GM19239 (cell line): ENCODE data around the gene AKT3.
"Not testable (repeated sequence)": the region's sequence is repeated elsewhere in the genome, so short reads cannot be mapped to it uniquely, and the experiment has no call there.

Experiments used
- DNase-seq: peaks from one replicate; pipeline ENCODE4 v3.0.0; 2011; ENCODE audit warnings: low spot score; ENCODE audit not compliant: insufficient read length
- FAIRE-seq: peaks from 2 replicates; lab custom pipeline; 2011; peaks lifted over from hg19 to GRCh38; lab: Jason Lieb, UNC

AKT3 gene

GRCh38 chr1:243850202-243850451 lies at the start of gene AKT3:
Gene AKT3, minus strand, starts transcription at chr1:243850243. Its CDS starts 7,073 bp downstream, at chr1:243843170.
- FAIRE-seq (no peak), DNase-seq (peak; percentile 48)

- FAIRE-seq (no peak), DNase-seq (no peak)
Measured at GRCh38 chr1:243898278-243898677, 48.2 kb upstream of the AKT3 start.

- DNase-seq (no peak), FAIRE-seq (no peak)
Measured at GRCh38 chr1:243896313-243896712, 46.3 kb upstream of the AKT3 start.

- FAIRE-seq, result no peak
- no peak for DNase-seq
Measured at GRCh38 chr1:243892456-243892855, 42.4 kb upstream of the AKT3 start.

GRCh38 chr1:243890576-243890975 lies 40.5 kb upstream of the AKT3 start:
- no peak for FAIRE-seq
- DNase-seq, result no peak

- FAIRE-seq (no peak), DNase-seq (no peak)
Measured at GRCh38 chr1:243885806-243886205, 35.8 kb upstream of the AKT3 start.

- no peak for FAIRE-seq
- DNase-seq, result no peak
Measured at GRCh38 chr1:243884603-243885002, 34.6 kb upstream of the AKT3 start.

- DNase-seq, result no peak
- no peak for FAIRE-seq
Measured at GRCh38 chr1:243883551-243883950, 33.5 kb upstream of the AKT3 start.

- FAIRE-seq (no peak), DNase-seq (no peak)
Measured at GRCh38 chr1:243882276-243882675, 32.2 kb upstream of the AKT3 start.

GRCh38 chr1:243877058-243877457 lies 27.0 kb upstream of the AKT3 start:
- not testable (repeated sequence) for FAIRE-seq, DNase-seq

- no peak for FAIRE-seq
Measured at GRCh38 chr1:243855616-243856318, 5.7 kb upstream of the AKT3 start.

GRCh38 chr1:243851765-243852164 lies 1.7 kb upstream of the AKT3 start:
- DNase-seq (no peak), FAIRE-seq (peak; percentile 11)

More at GRCh38 chr1:243855616-243856318, 5.7 kb upstream of the AKT3 start:
- DNase-seq, result no peak

GRCh38 chr1:243851257-243851756 lies 1.3 kb upstream of the AKT3 start:
- DNase-seq (no peak), FAIRE-seq (peak; percentile 72)

- FAIRE-seq (peak; percentile 57), DNase-seq (peak; percentile 45)
Measured at GRCh38 chr1:243850452-243851256, 611 bp upstream of the AKT3 start.

- no peak for DNase-seq
- no peak for FAIRE-seq
Measured at GRCh38 chr1:243849421-243850201, 432 bp downstream of the AKT3 start.

GRCh38 chr1:243848858-243849420 lies 1.1 kb downstream of the AKT3 start:
- DNase-seq (no peak), FAIRE-seq (peak; percentile 78)

- DNase-seq (no peak), FAIRE-seq (peak; percentile 69)
Measured at GRCh38 chr1:243848165-243848857, 1.7 kb downstream of the AKT3 start.

GRCh38 chr1:243846761-243847160 lies 3.3 kb downstream of the AKT3 start:
- FAIRE-seq (no peak), DNase-seq (no peak)

GRCh38 chr1:243845888-243846287 lies 4.2 kb downstream of the AKT3 start:
- FAIRE-seq (peak; percentile 28), DNase-seq (no peak)

GRCh38 chr1:243844186-243844585 lies 5.9 kb downstream of the AKT3 start:
- FAIRE-seq (no peak), DNase-seq (no peak)
